T-helper 1 cell treated with Interleukin-12 subunit alpha and Interleukin-12 subunit beta and Interleukin-4 antibody, amounts not matched to agents 30 μg/mL and 1 μg/mL, for 36 hours (primary cell): ENCODE measurements around the gene ZC3H12C.
"Not testable (repeated sequence)": the region's sequence is repeated elsewhere in the genome, so short reads cannot be mapped to it uniquely, and the experiment has no call there.

Source experiments
- H3K27ac Mint-ChIP-seq: one replicate; pipeline ENCODE4 v1.8.0; 2021; ENCODE audit warnings: mild to moderate bottlenecking, mixed read lengths
- H3K27me3 Mint-ChIP-seq: one replicate; pipeline ENCODE4 v1.8.0; 2021; ENCODE audit warnings: low read depth, mixed read lengths
- H3K36me3 Mint-ChIP-seq: one replicate; pipeline ENCODE4 v1.8.0; 2021; ENCODE audit warnings: low read depth, mixed read lengths
- H3K4me1 Mint-ChIP-seq: one replicate; pipeline ENCODE4 v1.8.0; 2021; ENCODE audit warnings: low read depth, mixed read lengths
- H3K4me3 Mint-ChIP-seq: one replicate; pipeline ENCODE4 v1.8.0; 2021; ENCODE audit warnings: mild to moderate bottlenecking, moderate library complexity, mixed read lengths
- H3K9me3 Mint-ChIP-seq: one replicate; pipeline ENCODE4 v1.8.0; 2021; ENCODE audit warnings: mixed read lengths

The ZC3H12C gene

DNA sequence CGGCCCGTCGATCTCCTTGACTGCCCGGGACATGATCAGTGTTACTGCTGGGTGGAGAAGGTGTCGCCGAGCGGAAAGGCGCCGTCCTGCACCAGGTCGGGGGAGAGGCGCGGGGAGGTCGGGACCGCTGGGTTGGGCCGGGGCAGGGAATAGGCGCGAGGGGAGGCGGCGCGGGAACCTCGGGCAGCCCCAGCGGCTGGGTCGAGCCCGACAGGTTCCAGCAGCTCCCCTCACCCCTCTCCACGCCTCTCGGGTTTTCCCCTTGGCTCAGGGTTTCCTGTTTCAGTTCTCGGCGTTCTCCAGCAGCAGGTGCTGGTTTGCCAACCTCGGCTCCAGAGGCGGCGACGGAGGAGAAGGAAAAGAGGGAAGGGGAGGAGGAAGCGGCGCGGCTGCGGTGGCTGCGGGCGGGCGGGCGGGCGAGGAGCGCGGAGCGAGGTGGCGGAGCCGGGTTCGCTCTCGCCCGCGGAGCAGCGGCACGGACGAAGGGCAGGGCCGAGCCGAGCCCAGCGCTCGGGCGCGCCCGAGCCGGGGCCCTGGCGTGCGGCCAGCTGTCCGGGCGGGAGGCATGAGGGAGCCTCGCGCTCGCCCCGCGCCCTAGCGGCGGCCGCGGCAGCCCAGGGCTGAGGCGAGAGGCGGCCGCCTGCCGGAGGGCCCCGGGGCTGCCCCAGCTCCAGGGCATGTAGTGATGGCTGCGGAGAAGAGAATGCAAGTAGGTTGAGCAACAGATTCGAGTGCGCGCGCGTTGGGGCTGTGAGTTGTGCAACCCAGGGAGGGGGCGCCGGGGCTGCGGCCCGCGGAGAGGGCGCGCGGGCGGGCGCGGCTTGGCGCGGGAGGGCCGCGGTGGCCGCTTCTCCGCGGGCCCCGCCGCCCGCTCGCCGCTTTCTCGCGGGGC is at the start of gene ZC3H12C:
ZC3H12C (plus strand) TSS at position 878 of the 892 bp plus-strand sequence. CDS start 20 bp downstream, outside the sequence.
- H3K9me3 Mint-ChIP-seq, result no peaks in the 10 kb centered on the region
- H3K4me3 Mint-ChIP-seq, result peak within 1 kb of the TSS; percentile 86
- H3K27ac Mint-ChIP-seq, result peak within 1 kb of the TSS; percentile 83
- peaks cover 53% of the 10 kb centered on the region for H3K27me3 Mint-ChIP-seq
- peaks cover 11% of the 10 kb centered on the region for H3K4me1 Mint-ChIP-seq
- H3K36me3 Mint-ChIP-seq, result peaks cover 3% of the 10 kb centered on the region

GRCh38 chr11:110044226-110044968 is 48.8 kb upstream of the ZC3H12C start:
- Mint-ChIP-seq H3K27ac (no peak overlapping the region), H3K4me1 (no peaks in the 10 kb centered on the region), H3K36me3 (no peaks in the 10 kb centered on the region), H3K27me3 (no peaks in the 10 kb centered on the region), H3K9me3 (no peaks in the 10 kb centered on the region), H3K4me3 (no peak overlapping the region)

DNA sequence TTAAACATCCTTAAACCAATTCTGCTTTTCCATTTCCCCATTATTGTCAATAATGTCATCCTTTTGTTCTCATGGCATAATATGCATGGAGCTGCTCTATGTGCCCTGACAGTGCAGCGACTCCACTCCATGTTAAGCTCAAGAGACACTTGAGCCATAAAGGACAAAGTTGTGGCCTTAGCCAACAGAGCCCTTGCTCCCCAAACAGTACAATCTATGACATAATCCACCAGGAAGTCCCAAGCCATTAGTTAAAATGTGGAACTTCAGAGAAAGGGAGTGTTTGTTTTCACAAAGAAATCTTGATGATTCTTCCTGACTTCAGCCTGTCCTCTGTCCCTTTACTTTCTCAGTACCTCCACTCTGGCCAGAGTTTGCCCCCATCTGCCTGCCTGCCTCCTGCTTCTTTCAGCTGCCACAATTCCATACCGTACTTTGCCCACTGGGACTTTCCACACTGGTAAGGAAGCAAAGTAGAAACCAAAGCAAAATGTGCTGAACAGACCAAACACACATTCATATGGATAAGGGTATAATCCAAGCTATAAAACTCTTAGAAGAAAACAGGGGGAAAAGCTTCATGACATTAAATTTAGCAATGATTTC is 46.3 kb upstream of the ZC3H12C start:
- Mint-ChIP-seq H3K9me3 (peaks cover under 1% of the 10 kb centered on the region), H3K36me3 (no peaks in the 10 kb centered on the region), H3K27me3 (no peaks in the 10 kb centered on the region), H3K27ac (no peak overlapping the region), H3K4me3 (no peak overlapping the region), H3K4me1 (no peaks in the 10 kb centered on the region)

- Mint-ChIP-seq H3K27ac (no peak overlapping the region), H3K9me3 (peaks cover 23% of the 10 kb centered on the region), H3K27me3 (no peaks in the 10 kb centered on the region), H3K4me1 (no peaks in the 10 kb centered on the region), H3K4me3 (no peak overlapping the region), H3K36me3 (no peaks in the 10 kb centered on the region)
These were observed 43.5 kb upstream of the ZC3H12C start for GRCh38 chr11:110049501-110050200.

DNA sequence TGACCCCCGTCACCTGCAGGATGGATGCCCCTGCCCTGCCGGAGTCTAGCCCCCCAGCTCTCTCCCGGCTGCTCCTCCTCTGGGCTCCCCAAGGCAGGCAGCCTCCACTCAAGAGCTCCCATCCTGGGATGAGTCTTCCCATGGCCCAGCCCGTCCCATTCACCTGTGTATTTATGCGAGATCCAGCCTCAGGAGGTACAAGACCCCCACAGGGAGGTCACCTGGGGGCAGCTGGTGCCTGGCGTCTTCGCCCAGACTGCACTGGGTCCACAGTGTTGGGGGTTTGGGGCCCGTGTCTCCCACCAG is 43.0 kb upstream of the ZC3H12C start:
- Mint-ChIP-seq H3K4me1 (no peaks in the 10 kb centered on the region), H3K9me3 (peaks cover 23% of the 10 kb centered on the region), H3K27me3 (no peaks in the 10 kb centered on the region), H3K36me3 (no peaks in the 10 kb centered on the region), H3K4me3 (no peak overlapping the region), H3K27ac (no peak overlapping the region)

DNA sequence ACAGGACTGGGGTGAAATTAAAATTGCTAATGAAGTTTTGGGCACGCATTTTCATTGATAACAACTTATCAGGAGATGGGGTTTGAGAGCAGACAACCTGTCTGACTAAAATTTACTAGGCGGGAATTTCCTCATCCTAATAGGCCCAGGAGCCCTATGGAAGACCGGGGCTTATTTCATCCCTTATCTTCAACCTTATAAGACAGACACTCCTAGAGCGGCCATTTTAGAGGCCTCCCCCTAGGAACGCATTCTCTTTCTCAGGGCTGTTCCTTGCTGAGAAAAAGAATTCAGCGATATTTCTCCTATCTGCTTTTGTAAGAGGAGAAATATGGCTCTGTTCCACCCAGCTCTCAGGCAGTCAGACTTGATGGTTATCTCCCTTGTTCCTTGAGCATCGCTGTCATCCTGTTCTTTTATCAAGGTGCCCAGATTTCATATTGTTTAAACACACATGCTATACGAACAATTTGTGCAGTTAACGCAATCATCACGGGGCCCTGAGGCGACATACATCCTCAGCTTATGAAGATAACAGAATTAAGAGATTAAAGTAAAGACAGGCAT is 39.3 kb upstream of the ZC3H12C start:
- H3K9me3 Mint-ChIP-seq, result peaks cover 23% of the 10 kb centered on the region
- H3K36me3 Mint-ChIP-seq, result no peaks in the 10 kb centered on the region
- peaks cover 9% of the 10 kb centered on the region for H3K27me3 Mint-ChIP-seq
- H3K4me3 Mint-ChIP-seq, result no peak overlapping the region
- H3K4me1 Mint-ChIP-seq, result no peaks in the 10 kb centered on the region
- H3K27ac Mint-ChIP-seq, result no peak overlapping the region

DNA sequence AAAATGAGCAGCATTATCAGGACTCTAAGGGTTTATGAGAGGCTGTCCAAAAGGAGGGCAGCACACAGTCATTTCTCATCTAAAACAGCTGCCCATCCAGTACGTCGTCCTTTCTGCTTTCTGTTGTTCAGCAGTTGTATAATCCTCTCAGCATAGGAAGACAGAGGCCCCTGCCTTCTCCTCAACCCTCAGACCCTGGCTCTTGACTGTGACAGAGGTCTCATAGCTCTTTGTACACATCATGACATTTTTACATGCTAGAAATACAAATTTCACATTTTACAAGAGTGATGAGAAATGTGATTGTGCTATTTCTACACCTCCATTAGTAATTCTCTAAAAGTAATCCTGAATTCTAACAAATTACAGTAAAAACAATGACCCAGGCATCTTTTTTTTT is 36.2 kb upstream of the ZC3H12C start:
- Mint-ChIP-seq H3K4me1 (no peaks in the 10 kb centered on the region), H3K27ac (no peak overlapping the region), H3K4me3 (no peak overlapping the region), H3K36me3 (no peaks in the 10 kb centered on the region), H3K9me3 (peaks cover 22% of the 10 kb centered on the region), H3K27me3 (peaks cover 13% of the 10 kb centered on the region)

DNA sequence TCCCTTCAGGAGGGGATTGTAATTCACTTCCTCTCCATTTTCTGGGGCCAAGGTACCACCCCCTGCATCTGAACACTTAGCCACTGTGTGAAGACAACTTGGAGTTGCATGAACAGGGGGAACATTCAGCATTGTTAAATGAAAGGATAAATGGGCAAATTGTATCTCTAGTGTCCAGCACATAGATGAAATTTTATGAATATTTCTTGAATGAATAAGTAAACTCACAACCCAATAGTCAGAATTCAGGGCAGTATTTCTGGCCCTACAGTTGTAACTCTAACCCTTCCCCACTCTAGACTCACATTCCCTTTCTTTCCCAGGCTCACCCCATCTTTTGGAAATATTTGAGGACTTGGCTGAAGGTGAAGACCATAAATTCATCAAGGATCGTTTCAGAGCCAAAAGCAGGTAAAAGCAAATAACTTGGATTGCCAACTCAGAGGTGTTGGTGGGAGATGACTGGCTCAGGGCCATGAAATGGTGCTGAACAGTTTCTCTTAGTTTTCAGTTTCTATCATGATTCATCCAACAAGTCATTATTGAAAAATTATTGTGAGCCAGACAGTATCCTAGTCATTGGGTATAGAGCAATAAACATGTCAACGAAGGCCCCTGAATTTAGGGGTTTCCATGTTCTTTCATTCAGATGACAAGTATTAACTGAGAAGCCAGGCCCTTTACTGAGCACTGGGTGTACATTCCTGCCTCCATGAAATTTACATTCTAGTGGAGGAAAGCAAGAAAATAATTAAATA is 33.3 kb upstream of the ZC3H12C start:
- Mint-ChIP-seq H3K27ac (no peak overlapping the region), H3K4me1 (no peaks in the 10 kb centered on the region), H3K9me3 (no peaks in the 10 kb centered on the region), H3K4me3 (no peak overlapping the region), H3K27me3 (peaks cover 18% of the 10 kb centered on the region), H3K36me3 (no peaks in the 10 kb centered on the region)

DNA sequence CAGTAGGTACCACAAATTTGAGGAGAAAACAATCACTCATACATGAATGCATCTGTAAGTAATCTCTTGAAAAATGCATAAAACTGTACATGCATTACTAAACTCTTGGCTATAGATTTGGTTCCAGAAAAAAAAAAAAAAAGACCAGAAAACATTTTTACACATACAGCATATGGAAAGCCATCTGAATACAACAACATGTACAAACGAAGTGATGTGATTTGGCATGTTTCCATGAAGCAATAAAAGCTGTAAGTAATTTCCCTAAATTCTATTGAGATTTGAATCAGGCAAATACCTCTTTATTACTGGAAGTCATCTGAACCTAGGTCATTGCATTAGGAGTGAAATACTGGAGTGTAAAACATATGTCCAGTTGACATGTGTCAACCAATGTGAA is 31.9 kb upstream of the ZC3H12C start:
- peaks cover 11% of the 10 kb centered on the region for H3K27me3 Mint-ChIP-seq
- no peaks in the 10 kb centered on the region for H3K4me1 Mint-ChIP-seq
- no peak overlapping the region for H3K27ac Mint-ChIP-seq
- H3K9me3 Mint-ChIP-seq, result no peaks in the 10 kb centered on the region
- no peaks in the 10 kb centered on the region for H3K36me3 Mint-ChIP-seq
- no peak overlapping the region for H3K4me3 Mint-ChIP-seq

GRCh38 chr11:110062247-110062646 is 30.9 kb upstream of the ZC3H12C start:
- Mint-ChIP-seq H3K9me3 (no peaks in the 10 kb centered on the region), H3K27ac (no peak overlapping the region), H3K36me3 (no peaks in the 10 kb centered on the region), H3K4me1 (no peaks in the 10 kb centered on the region), H3K4me3 (no peak overlapping the region), H3K27me3 (peaks cover 8% of the 10 kb centered on the region)

DNA sequence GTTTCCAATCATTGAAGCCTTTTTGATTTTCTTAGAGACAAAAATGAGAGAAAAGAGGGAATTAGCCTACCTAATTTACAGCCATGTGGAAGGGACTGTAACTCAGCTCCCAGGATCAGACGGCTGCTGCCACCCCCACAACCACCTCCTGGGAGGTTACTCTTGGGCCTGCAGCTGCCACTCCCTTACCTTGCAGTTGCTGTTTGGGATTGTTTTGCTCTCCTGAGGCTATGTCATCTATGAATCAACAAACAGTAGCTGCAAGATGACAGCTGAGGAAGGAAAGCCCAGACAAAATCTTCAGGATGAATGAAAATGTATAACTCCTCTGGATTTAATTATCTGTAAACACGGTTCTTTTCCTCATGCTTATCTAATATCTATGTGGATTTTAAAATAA is 28.0 kb upstream of the ZC3H12C start:
- Mint-ChIP-seq H3K4me3 (no peak overlapping the region), H3K36me3 (no peaks in the 10 kb centered on the region)

DNA sequence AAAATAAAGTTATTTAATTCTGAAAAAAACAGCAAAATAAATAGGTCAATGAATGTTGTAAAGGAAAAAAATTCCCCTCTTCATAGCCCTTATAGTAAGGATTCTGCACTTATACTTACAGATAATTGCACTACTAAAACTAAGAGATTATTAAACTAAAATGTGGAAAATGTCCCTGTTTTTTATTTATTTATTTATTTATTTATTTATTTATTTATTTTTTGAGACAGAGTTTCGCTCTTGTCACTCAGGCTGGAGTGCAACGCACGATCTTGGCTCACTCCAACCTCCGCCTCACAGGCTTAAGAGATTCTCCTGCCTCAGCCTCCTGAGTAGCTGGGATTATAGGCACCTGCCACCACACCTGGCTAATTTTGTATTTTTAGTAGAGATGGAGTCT is 25.2 kb upstream of the ZC3H12C start:
- H3K9me3 Mint-ChIP-seq, H3K36me3 Mint-ChIP-seq, H3K4me1 Mint-ChIP-seq, H3K4me3 Mint-ChIP-seq, H3K27ac Mint-ChIP-seq: not testable (repeated sequence)
- H3K27me3 Mint-ChIP-seq, result peaks cover 10% of the 10 kb centered on the region

More for the DNA sequence above, 28.0 kb upstream of the ZC3H12C start:
- H3K27ac Mint-ChIP-seq, result no peak overlapping the region
- no peaks in the 10 kb centered on the region for H3K9me3 Mint-ChIP-seq
- H3K4me1 Mint-ChIP-seq, result peaks cover 3% of the 10 kb centered on the region
- H3K27me3 Mint-ChIP-seq, result peaks cover 11% of the 10 kb centered on the region

DNA sequence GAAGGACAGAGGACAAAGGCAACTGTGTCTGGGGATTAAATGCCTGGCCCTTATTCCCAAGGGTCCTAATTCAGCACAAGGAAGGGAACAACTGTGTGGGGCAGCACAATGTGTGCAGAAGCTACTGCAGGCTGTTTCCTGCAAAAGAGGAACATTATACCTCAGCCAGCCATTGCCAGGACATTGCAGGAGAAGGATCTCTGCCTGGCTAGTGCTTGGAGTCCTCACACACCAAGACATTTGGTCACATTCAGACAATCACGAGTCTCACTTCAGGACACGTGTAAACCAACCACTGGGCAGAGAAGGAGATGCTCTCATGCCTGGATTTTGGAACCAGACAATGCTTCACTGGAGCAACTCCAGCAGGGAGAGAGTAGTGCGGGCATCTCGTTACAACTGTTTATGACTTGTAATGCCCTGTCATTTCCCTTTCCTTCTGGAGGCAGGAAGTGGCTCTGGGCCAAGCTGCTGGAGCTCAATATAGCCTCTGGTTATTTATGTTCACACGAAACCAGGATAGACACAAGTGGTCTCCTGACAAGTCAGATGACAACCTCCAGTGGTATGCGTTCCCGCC is 23.9 kb upstream of the ZC3H12C start:
- Mint-ChIP-seq H3K36me3 (no peaks in the 10 kb centered on the region), H3K27ac (no peak overlapping the region), H3K4me1 (peaks cover 4% of the 10 kb centered on the region), H3K27me3 (peaks cover 14% of the 10 kb centered on the region), H3K9me3 (no peaks in the 10 kb centered on the region), H3K4me3 (no peak overlapping the region)
